Activated T-cell treated with anti-CD3 and anti-CD28 coated beads for 24 hours (primary cell): ENCODE measurements around the gene DNALI1.
"Not testable (repeated sequence)": the region's sequence is repeated elsewhere in the genome, so short reads cannot be mapped to it uniquely, and the experiment has no call there.

Experiments used
- DNase-seq: peaks from one replicate; pipeline ENCODE4 v3.0.0-alpha.2; 2020; ENCODE audit warnings: low read depth

DNALI1 gene

DNA sequence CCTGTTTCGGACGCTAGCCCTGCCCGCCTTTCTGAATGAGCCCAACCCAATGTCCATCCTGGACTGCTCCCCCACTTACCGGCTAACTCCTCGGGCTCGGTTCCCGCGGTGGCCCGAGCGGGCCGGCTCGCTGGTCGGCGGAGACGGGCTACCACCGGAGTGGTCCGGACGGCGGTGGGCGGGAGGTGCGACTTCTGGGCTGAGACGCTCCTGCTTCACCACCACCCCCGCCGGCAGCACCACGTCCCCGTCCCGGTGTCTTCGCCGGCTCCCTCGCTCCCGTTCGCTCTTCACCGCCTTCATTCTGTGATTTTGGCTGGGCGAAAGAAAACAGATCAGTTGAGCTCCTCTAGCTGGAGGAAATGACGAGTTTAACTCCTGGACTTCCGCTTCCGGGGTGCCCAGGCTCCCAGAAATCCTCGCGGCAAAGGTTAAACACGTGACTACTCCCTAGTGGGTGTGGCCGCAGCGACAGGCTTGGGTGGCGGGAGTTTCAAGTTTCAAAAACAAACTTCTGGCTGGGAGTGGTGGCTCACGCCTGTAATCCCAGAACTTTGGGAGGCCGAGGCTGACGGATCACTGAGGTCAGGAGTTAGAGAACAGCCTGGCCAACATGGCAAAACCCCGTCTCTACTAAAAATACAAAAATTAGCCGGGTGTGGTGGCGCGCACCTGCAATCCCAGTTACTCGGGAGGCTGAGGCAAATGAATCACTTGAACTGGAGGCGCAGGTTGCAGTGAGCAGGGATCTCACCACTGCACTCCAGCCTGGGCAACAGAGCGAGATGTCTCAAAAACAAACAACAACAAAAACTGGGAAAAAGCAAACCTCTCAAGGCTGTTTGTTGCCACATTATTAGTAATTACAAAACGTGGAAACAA lies 2.6 kb upstream of the DNALI1 start, which contains the start of gene SNIP1:
Gene SNIP1 (minus strand): TSS at position 367 of the 882 bp plus-strand sequence. CDS start 64 bp downstream, at position 303.
- peak; percentile 88 for DNase-seq

DNA sequence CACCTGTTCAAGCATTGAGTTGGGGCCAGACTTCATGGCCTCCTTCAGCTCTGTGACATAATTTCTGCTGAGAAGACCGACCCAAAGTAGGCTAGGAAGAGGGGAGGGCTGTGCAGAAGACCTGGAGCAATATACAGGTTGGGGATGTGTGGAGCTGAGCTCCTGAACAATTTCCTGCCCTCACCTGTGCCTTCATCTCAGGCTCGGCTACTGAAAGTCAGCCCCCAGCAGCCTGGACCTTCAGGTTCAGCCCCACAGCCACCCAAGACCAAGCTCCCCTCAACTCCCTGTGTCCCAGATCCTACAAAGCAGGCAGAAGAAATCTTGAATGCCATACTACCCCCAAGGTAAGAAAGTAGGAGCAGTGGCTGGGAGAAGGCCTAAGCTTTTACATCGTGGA lies 662 bp downstream of the DNALI1 start:
- DNase-seq = no peak

DNA sequence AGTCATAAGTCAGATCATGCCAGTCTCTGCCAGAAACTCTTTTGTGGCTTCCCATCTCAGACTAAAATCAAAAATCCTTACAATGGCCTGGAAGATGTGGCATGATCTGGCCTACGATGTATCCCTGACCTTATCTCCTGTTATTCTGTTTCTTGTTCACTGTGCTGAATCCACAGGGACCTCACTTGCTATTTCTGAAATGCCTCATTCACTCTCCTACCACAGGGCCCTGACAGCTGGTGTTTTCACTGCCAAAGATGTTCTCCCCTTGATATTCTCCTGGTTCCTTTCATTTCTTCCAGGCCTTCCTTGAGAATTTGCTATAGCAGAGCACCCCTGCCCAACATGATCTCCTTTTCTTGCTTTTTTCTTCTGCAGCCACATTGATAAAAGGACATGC lies 1.7 kb downstream of the DNALI1 start:
- no peak for DNase-seq

DNA sequence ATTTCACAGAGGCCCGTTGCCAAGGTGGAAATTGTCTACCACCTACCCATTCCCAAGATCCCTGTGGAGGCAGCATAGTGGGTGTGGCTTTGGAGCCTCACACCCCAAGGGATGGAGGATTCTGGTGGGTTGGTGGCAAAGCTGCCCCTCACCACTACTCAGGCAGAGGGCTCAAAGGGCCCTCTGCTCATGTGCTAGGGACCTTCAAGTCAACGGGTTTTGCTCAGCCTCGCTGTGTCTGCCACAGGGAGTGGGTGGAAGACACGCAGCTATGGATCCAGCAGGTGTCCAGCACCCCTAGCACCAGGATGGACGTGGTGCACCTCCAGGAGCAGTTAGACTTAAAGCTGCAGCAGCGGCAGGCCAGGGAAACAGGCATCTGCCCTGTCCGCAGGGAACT lies 2.3 kb downstream of the DNALI1 start:
- no peak for DNase-seq

DNA sequence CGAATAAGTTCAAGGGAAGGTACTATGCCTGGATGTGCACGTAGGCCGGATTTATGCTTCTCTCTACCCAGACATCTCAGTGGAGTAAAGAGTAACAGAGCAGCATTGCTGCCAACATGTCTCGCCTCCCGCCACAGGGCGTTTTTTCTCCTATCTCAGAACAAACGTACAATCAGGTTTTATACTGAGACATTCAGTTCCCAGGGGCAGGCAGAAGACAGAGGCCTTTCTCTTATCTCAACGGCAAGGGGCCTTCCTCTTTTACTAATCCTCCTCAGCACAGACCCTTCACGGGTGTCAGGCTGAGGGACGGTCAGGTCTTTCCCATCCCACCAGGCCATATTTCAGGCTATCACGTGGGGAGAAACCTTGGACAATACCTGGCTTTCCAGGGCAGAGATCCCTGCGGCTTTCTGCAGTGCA lies 3.2 kb downstream of the DNALI1 start:
- not testable (repeated sequence) for DNase-seq

DNA sequence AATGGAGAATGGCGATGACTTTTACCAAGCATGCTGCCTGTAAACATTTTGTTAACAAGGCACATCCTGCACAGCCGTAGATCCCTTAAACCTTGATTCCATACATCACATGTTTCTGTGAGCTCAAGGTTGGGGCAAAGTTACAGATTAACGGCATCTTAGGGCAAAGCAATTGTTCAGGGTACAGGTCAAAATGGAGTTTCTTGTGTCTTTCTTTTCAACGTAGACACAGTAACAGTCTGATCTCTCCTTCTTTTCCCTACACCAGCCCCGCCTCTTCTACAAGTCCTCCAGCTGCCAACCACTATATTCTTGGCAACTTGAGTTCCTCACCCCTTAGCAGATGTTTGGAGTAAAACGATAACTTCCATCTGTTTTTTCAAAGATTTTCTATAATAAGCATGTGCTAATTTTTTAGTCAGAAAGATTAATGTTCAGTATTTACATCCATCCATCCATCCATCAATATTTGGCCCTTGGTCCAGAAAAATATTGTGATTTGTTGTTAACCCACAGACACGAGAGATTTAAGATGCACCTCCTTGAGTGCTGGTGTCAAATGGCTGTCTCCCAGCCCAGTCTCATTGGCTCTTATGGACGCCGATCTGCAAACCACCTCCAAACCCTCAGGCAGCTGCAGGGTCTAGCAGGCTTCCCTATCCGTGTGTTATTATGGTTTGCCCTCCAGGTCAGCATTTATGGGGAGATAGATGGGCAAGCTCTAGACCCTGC lies 3.8 kb downstream of the DNALI1 start:
- no peak for DNase-seq

DNA sequence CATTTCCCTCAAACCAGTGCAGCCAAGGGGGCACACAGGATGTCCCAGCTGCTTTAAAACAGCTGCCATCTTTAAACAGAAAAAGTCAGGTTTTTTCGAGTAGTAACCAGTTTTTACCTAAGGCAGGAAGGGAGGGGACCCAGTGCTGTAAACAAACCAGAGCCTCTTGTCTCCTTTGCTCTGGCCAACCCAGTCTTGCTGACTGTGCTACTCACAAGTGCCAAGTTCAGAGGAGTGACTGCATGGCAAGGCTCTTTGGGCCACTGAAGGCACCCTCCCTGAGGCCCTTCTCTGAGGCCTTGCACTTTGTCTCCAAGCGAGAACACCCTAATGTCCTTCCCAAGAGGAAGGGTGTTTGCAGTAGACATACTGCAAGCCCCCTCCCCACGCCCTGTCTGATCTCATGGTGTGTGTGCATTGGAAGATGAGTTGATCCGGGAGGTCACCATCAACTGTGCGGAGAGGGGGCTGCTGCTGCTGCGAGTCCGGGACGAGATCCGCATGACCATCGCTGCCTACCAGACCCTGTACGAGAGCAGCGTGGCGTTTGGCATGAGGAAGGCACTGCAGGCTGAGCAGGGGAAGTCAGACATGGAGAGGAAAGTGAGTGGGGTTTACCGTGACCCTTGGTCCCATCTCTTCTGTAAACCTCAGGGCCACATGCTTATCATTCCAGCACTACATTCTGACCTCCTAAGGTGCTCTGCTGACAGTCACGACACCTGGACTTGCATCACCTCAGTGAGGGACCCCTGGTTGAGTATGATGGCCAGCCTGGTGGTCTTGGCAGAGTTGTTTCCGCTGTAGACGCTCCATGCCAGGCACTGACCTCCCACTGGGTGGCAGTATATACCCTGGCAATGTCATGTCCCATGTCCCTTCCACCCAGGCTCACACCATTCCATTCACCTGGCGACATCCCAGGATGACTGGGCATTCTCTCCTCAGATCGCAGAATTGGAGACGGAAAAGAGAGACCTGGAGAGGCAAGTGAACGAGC lies 4.7 kb downstream of the DNALI1 start:
- peak; percentile 23 for DNase-seq

DNA sequence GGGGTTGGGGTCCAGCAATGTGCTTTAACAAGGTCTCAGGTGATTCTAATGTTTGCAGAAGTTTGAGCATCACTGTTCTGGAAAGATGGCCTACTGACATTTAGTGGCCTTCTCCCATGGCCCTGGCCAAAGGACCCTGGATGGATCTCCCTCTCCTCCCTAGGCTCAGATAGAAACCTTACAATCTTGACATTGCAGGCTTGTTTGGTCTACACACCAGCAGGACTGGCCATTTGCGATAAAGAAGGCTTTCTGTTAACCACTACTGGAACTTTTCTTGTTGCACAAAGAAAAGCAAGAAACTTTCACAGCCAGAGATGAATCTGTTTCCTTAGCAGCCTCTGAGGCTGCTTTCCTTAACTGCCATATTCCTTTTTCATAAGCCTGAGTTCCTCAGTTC lies 6.2 kb downstream of the DNALI1 start:
- DNase-seq = no peak

DNA sequence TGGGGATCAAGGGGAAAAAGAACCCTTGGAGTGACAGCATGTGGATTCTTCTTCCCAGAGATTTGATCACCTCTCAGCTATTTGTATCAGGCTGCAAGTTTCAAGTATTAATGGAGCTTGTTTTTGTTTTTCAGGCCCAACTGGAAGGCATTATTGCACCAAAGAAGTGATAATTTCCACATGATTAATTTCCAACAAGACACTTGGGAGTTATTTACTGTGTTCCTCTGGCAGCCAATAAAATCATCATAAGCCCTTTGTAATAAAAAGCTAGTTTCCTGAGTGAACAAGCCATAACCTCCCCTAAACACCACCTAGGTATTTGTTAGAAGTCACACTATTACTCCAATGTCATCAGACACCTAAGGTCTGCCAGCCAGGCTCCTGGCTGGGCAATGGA lies 8.2 kb downstream of the DNALI1 start:
- DNase-seq = no peak

DNA sequence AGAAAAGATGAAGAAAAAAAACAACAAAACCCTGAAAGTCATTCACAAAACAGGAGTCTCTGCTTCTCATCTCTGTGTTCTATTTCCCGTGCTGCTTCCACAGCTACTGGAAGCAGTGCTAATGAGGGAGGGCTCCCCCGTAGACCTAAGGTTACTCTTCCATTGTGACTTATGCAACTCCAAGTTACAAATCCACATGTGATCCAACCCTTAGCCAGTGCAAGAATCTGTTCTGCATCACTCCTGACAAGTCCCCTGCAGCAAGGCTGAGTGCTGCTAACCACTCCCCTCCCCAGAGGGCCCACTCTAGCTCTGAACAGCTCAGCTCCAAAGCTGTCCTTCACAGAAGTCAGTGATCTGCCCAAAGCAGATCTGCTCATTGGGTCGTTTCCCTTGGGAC lies 10.3 kb downstream of the DNALI1 start:
- no peak for DNase-seq

DNA sequence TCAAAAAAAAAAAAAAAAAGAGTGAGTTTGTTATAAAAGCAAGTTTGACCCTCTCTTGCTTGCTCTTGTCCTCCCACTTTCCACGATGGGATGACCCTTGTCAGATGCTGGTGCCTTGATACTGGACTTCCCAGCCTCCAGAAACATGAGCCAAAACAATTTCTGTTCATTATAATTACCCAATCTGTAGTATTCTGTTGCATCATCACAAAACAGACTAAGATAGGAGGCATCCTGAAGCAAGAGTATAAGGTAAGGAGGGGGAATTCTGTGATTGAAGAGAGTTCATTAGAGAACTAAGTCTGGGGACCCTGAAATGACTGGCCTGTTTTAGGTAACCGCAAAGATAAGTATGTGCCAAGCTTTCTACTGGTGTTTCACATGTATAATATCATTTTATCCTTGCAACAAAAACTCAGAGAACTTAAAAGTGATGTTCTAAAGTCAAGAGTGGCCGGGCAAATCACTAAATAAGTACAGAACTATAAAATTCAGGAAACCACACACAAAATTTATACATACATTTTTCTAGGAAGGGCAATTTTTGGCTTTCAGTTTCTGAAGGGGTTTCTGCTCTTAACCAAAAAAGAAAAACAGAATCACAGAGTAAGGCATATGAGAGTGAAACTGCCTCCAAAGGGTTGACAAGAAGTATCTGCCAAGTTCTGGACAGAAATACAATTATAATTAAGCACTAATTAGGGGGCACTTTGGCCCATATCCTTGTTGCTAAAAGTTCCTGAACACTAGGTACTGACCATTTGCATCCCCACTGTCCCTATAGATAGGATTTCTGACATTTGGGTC lies 14.0 kb downstream of the DNALI1 start:
- no peak for DNase-seq

DNA sequence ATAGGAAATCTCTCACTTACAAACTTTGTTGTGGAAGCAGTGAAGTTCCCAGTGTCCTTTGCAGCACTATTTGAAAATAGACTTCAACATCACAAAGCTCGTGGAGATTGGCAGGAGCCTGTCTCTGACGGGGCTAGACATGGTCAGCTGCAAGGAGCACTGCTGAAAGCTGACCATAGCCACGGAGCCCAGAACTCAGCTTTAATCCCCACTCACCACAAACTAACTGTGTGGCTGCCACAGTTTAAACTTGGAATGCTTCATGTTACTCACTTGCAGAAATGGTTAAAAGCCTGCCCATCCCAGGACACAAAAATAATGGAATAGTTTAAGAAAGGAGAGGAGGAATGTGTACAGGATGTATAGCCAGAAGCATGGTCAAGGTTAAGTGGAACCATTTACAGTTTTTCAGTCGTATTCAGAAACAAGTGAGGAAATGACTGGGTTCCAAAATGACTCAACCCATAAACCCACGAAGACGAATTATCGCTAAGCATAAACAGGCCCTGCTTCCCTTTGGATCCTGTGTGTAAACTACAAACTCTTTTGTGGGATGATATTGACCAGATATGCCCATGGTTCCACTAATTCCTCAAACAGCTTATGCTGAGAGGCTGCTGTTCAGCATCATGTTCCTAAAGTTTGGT lies 18.2 kb downstream of the DNALI1 start:
- DNase-seq = no peak

DNA sequence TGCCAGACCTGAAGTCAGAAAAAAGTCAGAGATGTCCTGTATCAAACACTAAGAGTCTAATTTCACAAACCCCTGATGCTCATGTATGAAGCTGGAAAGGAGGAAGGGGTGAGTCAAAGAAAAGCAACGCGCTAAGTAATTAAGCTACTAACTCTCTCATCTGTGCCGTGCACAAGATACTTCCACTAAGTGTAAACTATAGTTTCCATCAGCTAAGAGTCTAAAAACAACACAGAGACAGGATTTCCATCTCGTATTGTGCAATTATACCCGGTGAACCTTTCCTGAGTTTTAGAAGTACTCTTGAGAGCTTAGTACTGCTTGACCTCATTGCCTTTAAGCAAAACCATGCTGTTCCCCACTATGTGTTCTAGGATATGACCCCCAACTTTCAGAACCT lies 19.0 kb downstream of the DNALI1 start:
- no peak for DNase-seq

DNA sequence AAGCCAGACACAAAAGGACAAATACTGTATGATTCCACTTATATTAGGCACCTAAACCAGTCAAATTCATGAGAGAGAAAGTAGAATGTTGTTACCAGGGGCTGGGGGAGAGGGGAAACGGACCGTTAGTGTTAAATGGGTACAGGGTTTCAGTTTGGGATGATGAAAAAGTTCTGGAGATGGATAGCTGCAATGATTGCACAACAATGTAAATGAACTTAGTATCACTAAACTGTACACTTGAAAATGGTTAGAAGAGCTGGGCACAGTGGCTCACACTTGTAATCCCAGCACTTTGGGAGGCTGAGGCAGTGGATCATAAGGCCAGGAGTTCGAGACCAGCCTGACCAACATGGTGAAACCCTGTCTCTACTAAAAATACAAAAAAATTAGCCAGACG lies 27.8 kb downstream of the DNALI1 start:
- DNase-seq = not testable (repeated sequence)

DNA sequence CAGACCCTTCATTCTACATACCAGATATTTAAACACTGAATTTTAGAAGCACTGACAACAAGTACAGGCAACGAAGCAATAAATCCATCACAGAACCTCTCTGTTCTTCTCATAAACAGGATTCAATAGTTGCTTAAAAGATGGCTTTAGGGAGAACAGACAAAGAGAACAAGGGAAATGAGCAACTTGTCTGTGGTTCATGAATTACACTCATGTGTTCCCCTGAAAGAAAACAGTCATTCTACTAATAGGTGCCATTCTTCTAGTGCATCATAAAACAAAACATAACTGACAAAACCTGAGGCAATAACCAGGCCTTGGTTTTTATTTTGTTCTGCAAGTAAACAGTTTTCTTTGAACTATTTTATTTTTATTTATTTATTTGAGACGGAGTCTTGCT lies 32.2 kb downstream of the DNALI1 start:
- DNase-seq = no peak

DNA sequence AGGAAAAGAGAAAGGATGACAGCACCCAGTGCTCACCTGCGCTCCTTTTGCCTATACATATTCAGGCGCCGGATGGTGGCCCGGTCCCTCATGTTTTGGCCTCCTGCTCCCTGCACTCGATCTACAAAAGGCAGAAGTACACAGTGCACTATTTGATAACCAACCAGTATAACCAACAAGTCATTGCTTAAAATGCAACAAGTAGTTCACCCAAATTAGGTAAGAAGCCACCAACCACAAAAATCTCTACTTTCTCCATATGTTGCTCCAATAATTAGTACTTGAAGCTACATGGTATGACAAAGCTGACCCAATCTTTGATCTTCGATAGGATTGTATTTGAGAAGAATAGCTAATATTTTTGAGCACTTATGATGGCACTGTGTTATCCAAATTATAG lies 37.0 kb downstream of the DNALI1 start:
- no peak for DNase-seq

DNA sequence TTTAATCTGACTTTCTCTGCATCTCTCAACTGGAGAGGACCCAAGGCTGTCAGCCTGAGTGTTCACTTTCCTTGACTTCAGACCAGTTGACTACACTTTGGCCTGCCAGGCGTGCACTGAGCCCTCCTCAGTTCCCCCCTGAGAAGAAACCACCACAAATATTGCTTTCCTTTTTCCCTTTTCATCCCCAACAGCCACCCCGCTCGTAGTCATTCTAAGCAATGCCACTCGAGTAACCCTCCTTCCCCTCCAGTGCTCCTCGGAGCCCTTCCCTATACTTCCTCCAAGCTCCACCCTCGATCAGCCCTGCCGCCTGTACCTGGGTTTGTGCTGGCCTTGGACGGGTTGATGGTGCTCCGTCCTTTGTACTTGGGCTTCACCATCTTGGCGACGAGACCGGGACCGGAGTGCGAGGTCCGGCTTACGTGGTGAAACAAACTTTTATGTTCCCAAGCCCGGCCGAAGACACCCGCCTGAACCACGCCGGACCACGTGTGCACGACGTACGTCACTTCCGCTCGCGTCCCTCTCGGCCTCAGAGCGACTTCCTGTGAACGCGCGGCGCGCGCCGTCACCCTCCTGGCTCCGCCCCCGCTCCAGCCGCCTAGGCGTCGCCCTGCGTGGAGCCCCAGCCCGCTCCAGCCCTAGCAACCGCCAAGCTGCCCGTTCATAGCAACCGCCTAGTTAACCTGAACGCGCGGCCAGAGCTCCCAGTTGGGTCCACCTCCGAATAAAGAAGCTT lies 38.9 kb downstream of the DNALI1 start, which contains the start of gene GNL2:
Gene GNL2 (minus strand): TSS at position 498 of the 742 bp plus-strand sequence. CDS start 115 bp downstream, at position 383.
- DNase-seq = peak; percentile 95

DNA sequence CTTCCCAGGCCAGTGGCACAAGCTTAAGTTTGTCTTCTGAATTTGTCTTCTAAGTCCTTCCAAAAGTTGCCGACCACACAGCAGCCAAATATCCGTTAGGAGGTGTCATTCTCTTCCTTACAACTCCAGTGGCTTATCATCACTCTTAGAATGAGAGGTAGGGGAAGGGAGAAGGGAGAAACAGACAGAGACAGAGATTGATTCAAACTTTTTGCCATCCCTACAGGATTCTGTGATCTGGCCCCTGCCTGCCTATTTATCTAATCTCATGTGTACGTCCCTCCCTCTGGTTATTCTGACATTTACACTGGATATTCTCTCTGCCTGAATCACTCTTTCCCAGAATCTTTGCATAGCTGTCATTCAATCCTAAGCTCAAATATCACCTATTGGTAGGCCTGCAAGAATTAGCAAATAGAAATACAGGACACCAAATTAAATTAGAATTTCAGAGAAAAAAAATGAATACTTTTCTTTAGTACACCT lies 39.5 kb downstream of the DNALI1 start:
- DNase-seq = no peak

DNA sequence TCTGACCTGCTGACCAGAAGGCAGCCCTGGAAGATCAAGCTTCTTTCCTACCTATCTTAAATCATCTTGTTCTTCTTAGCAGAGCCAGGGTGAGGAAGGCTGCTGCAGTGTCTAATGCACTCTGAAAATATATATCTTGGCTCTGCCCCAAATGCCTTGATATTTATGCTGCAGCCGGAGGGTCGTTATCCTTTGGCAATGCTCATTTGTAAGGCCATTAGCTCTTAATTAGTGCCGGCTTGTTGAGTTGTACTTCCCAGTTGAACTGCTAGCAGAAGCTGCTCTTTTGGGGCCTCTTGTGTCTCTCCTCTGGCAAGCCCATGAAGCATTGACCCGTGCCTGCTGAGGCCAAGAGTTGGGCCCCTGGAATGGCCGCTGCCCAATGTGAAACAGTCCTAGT lies 43.2 kb downstream of the DNALI1 start:
- DNase-seq = no peak

DNA sequence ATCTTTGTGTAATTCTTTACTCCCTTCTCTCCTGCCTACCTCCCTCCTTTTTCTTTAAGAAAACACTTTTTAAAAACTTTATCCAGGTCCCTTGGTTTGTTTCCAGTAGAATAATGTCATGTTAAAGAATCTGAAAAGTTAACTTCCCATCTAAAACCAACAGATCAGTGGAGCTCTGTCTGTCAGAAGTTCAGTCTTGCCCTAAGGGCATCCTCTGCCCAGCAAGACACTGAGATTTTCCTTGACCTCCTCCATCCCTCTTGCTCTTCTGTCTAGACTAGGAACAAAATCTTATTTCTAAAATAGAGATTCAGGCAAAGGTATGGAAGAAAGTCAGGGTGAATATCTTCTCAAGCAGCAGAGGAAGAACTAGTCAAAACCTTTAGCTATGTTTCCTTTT lies 44.7 kb downstream of the DNALI1 start:
- no peak for DNase-seq
